CD14-positive monocyte (primary cell): Measurements from ENCODE around the gene PLAA. TPM values are rescaled to one million over a fixed set of nuclear protein-coding genes. Genes with fewer than 3 reads are reported as not detected.

Source experiments
- DNase-seq, 3 donors: peaks; one replicate each; pipeline ENCODE4 v3.0.0-alpha.2; 2011 to 2022
- H2AFZ ChIP-seq: 2 replicates; pipeline ENCODE4 v1.6.0; 2012; ENCODE audit warnings: mild to moderate bottlenecking, low read depth, low read length, inconsistent platforms; ENCODE audit not compliant: insufficient read depth, poor library complexity, severe bottlenecking
- H3K27ac ChIP-seq, 2 donors: 1 replicate in 1 of 2; 2 replicates in 1 of 2; pipeline ENCODE4 v1.5.1; 2012 to 2013; ENCODE audit warnings: low read length in 2 of 2, control low read depth in 1 of 2, inconsistent platforms in 1 of 2, low read depth in 1 of 2, mild to moderate bottlenecking in 1 of 2
- H3K27me3 ChIP-seq, 2 donors: one replicate each; pipeline versions ENCODE4 v1.6.0 to v1.6.1; 2011 to 2013; ENCODE audit warnings: low read length in 2 of 2; ENCODE audit not compliant: control insufficient read depth in 2 of 2, insufficient read depth in 2 of 2
- H3K36me3 ChIP-seq, 2 donors: replicated peaks in 1 of 2; 1 replicate in 1 of 2; 2 replicates in 1 of 2; pipeline versions ENCODE4 v1.5.1 to v1.6.1; 2012 to 2013; ENCODE audit warnings: low read length in 2 of 2, control low read depth in 1 of 2, inconsistent platforms in 1 of 2, mild to moderate bottlenecking in 1 of 2; ENCODE audit not compliant: insufficient read depth in 2 of 2, control insufficient read depth in 1 of 2
- H3K4me1 ChIP-seq, 2 donors: 1 replicate in 1 of 2; 2 replicates in 1 of 2; pipeline versions ENCODE4 v1.5.1 to v1.6.1; 2012 to 2013; ENCODE audit warnings: low read length in 2 of 2, control low read depth in 1 of 2, inconsistent platforms in 1 of 2, mild to moderate bottlenecking in 1 of 2, moderate library complexity in 1 of 2; ENCODE audit not compliant: insufficient read depth in 2 of 2, control insufficient read depth in 1 of 2
- H3K4me2 ChIP-seq: replicated peaks from 2 replicates; pipeline ENCODE3; 2012; ENCODE audit warnings: low read length, moderate library complexity, mild to moderate bottlenecking; ENCODE audit not compliant: poor library complexity, severe bottlenecking; ENCODE audit errors: extremely low read depth
- H3K4me3 ChIP-seq, 3 experiments: fragments of 200-600 bp in 1 of 3; sonication (generic) in 1 of 3; replicated peaks in 1 of 3; 1 replicate in 2 of 3; 2 replicates in 1 of 3; pipeline ENCODE4 v1.5.1; 2011 to 2013; ENCODE audit warnings: low read length in 3 of 3, mild to moderate bottlenecking in 3 of 3, control low read depth in 2 of 3, low read depth in 2 of 3, inconsistent platforms in 1 of 3, moderate library complexity in 1 of 3
- H3K79me2 ChIP-seq: 2 replicates; pipeline ENCODE4 v1.6.0; 2012; ENCODE audit warnings: mild to moderate bottlenecking, control low read depth, inconsistent platforms, low read length, moderate library complexity; ENCODE audit not compliant: insufficient read depth
- H3K9ac ChIP-seq: 2 replicates; pipeline ENCODE4 v1.6.0; 2017; ENCODE audit warnings: low read length, mild to moderate bottlenecking; ENCODE audit not compliant: insufficient read depth, poor library complexity, severe bottlenecking
- H3K9me3 ChIP-seq, 2 donors: replicated peaks in 1 of 2; 1 replicate in 1 of 2; 2 replicates in 1 of 2; pipeline versions ENCODE4 v1.5.1 to v1.6.1; 2012 to 2013; ENCODE audit warnings: low read length in 2 of 2, control low read depth in 1 of 2; ENCODE audit not compliant: control insufficient read depth in 1 of 2, insufficient read depth in 1 of 2
- H4K20me1 ChIP-seq: 2 replicates; pipeline ENCODE4 v1.6.0; 2012; ENCODE audit warnings: mild to moderate bottlenecking, low read length, control low read depth, moderate library complexity; ENCODE audit not compliant: insufficient read depth
- H3K27ac Mint-ChIP-seq, 7 donors: one replicate each; pipeline ENCODE4 v1.8.0; 2020; ENCODE audit warnings: mild to moderate bottlenecking in 7 of 7, mixed read lengths in 7 of 7, moderate library complexity in 6 of 7, inconsistent platforms in 2 of 7
- H3K27me3 Mint-ChIP-seq, 3 donors: one replicate each; pipeline ENCODE4 v1.8.0; 2021 to 2022; ENCODE audit warnings: low read depth in 3 of 3, mild to moderate bottlenecking in 3 of 3, mixed read lengths in 3 of 3, moderate library complexity in 3 of 3, inconsistent platforms in 1 of 3
- H3K36me3 Mint-ChIP-seq, 2 donors: one replicate each; pipeline ENCODE4 v1.8.0; 2020; ENCODE audit warnings: mixed read lengths in 2 of 2, inconsistent platforms in 1 of 2, mild to moderate bottlenecking in 1 of 2
- H3K4me1 Mint-ChIP-seq: one replicate; pipeline ENCODE4 v1.8.0; 2020; ENCODE audit warnings: mild to moderate bottlenecking, mixed read lengths
- H3K4me3 Mint-ChIP-seq, 2 donors: one replicate each; pipeline ENCODE4 v1.8.0; 2020; ENCODE audit warnings: mild to moderate bottlenecking in 2 of 2, mixed read lengths in 2 of 2, moderate library complexity in 1 of 2
- H3K9me3 Mint-ChIP-seq, 7 donors: one replicate each; pipeline ENCODE4 v1.8.0; 2020 to 2022; ENCODE audit warnings: mixed read lengths in 7 of 7, mild to moderate bottlenecking in 6 of 7, moderate library complexity in 6 of 7, inconsistent platforms in 2 of 7
- CTCF ChIP-seq: fragments of 200-600 bp; IDR thresholded peaks from one replicate; pipeline ENCODE4 v1.8.0; 2022; ENCODE audit warnings: antibody characterized with exemption, mild to moderate bottlenecking
- WGBS: methylation state at CpG from one replicate; pipeline ENCODE4 v1.1.5; 2013; ENCODE audit warnings: missing lambda C conversion rate; ENCODE audit not compliant: insufficient coverage; 5-methylcytosine and 5-hydroxymethylcytosine counted together
- intact Hi-C, 2 donors: fragments of 100-400 bp; cut with micrococcal nuclease; formaldehyde crosslinking; loops; one replicate each; pipeline versions ENCODE4 v1.15.0 to v1.15.1; 2023
- polyA plus RNA-seq, 3 donors: library from polyadenylated mRNA; depleted of rRNA in 1 of 3; unstranded in 2 of 3; stranded (reverse) in 1 of 3; fragments of 300-500 nt in 2 of 3; fragments of >200 nt in 1 of 3; fragmentation: Illumina TruSeq in 2 of 3; gene quantifications; 1 replicate in 2 of 3; 2 replicates in 1 of 3; pipeline ENCODE4 v1.2.3, GENCODE V29; 2012 to 2021

The PLAA gene
- polyA plus RNA-seq, 3 donors, result 13.3 to 19.3 (median 14.7) TPM

- H3K4me1 Mint-ChIP-seq, result peaks cover 35% of the 10 kb centered on the region
- Histone ChIP-seq H3K27me3 (no peaks in the 10 kb centered on the region), H3K9me3 (peaks cover 0 to 4% of the 10 kb centered on the region in 2 donors), H4K20me1 (peaks cover 56% of the 10 kb centered on the region), H2AFZ (no peak overlapping the region), H3K36me3 (peaks cover 0 to 9% of the 10 kb centered on the region in 2 donors), H3K79me2 (peaks cover 100% of the 10 kb centered on the region), H3K9ac (no peak overlapping the region), H3K27ac (peak overlapping the region in 1 of 2 donors; percentile 21), H3K4me3 (no peak overlapping the region), H3K4me2 (no peak overlapping the region), H3K4me1 (peaks cover 5 to 11% of the 10 kb centered on the region in 2 donors)
- TF ChIP-seq CTCF, result no peak
- intact Hi-C loops, result no loop called here
- H3K4me3 Mint-ChIP-seq, result no peak overlapping the region
- H3K9me3 Mint-ChIP-seq, result peaks cover 0 to 5% (median 2%) of the 10 kb centered on the region in 7 donors
- H3K27ac Mint-ChIP-seq, result peak overlapping the region in 1 of 7 donors; percentile 52
- H3K27me3 Mint-ChIP-seq, result no peaks in the 10 kb centered on the region
- peaks cover 8 to 26% of the 10 kb centered on the region in 2 donors for H3K36me3 Mint-ChIP-seq
- DNase-seq, result no peak
- no CpG with 5 or more reads among the region's 1 CpG for WGBS
These were observed 6.3 kb downstream of the PLAA start for GRCh38 chr9:26940779-26941178.

GRCh38 chr9:26939955-26940711, 6.9 kb downstream of the PLAA start:
- no peak overlapping the region for H3K4me3 ChIP-seq
- no peaks in the 10 kb centered on the region for H3K27me3 ChIP-seq
- no peak overlapping the region for H2AFZ ChIP-seq
- peaks cover 0 to 9% of the 10 kb centered on the region in 2 donors for H3K36me3 ChIP-seq
- peaks cover 0 to 5% (median 2%) of the 10 kb centered on the region in 7 donors for H3K9me3 Mint-ChIP-seq
- peak overlapping the region in 2 of 7 donors; percentile 0 to 52 for H3K27ac Mint-ChIP-seq
- peaks cover 62% of the 10 kb centered on the region for H4K20me1 ChIP-seq
- H3K27ac ChIP-seq, result peak overlapping the region in 1 of 2 donors; percentile 21
- H3K79me2 ChIP-seq, result peaks cover 100% of the 10 kb centered on the region
- no peaks in the 10 kb centered on the region for H3K27me3 Mint-ChIP-seq
- TF ChIP-seq CTCF, result no peak
- peaks cover 8 to 26% of the 10 kb centered on the region in 2 donors for H3K36me3 Mint-ChIP-seq
- no peak overlapping the region for H3K4me3 Mint-ChIP-seq
- H3K9ac ChIP-seq, result no peak overlapping the region
- peaks cover 0 to 4% of the 10 kb centered on the region in 2 donors for H3K4me1 ChIP-seq
- H3K4me2 ChIP-seq, result no peak overlapping the region
- peaks cover 0 to 4% of the 10 kb centered on the region in 2 donors for H3K9me3 ChIP-seq
- WGBS, result no CpG with 5 or more reads among the region's 3 CpGs
- H3K4me1 Mint-ChIP-seq, result peaks cover 28% of the 10 kb centered on the region
- intact Hi-C loops, result no loop called here
- no peak for DNase-seq
